GM23248 (cell line): ENCODE measurements around the gene ACIN1.

ENCODE experiments used
- EZH2 ChIP-seq: fragments of 200-600 bp; sonication (generic); IDR thresholded peaks from 2 replicates; pipeline ENCODE4 v1.6.1; 2018; ENCODE audit warnings: antibody characterized with exemption, mild to moderate bottlenecking; ENCODE audit not compliant: insufficient read depth, poor library complexity, severe bottlenecking
- EZH2phosphoT487 ChIP-seq: fragments of 200-600 bp; sonication (generic); IDR thresholded peaks from 2 replicates; pipeline ENCODE4 v1.6.1; 2018; ENCODE audit warnings: antibody characterized with exemption, moderate library complexity, mild to moderate bottlenecking, low read depth; ENCODE audit not compliant: insufficient read depth

GRCh38 chr14:23130871-23131270 lies 35.9 kb upstream of the ACIN1 start:
- no peak for TF ChIP-seq EZH2
- TF ChIP-seq EZH2phosphoT487, result no peak
